Fibroblast of the conjunctiva (primary cell): ENCODE results near the gene XPC.

Experiments used
- DNase-seq: peaks from one replicate; pipeline ENCODE4 v3.0.0-alpha.2; 2010; ENCODE audit warnings: low read depth

XPC gene

GRCh38 chr3:14206548-14207177 is 28.3 kb upstream of the XPC start:
- DNase-seq: no peak

- DNase-seq: no peak
Observed at GRCh38 chr3:14204515-14205284, 26.3 kb upstream of the XPC start.

GRCh38 chr3:14203521-14204079 is 25.2 kb upstream of the XPC start:
- peak; percentile 80 for DNase-seq

GRCh38 chr3:14202874-14203520 is 24.6 kb upstream of the XPC start:
- no peak for DNase-seq

- no peak for DNase-seq
Observed at GRCh38 chr3:14201940-14202684, 23.7 kb upstream of the XPC start.

GRCh38 chr3:14200841-14201240 is 22.4 kb upstream of the XPC start:
- DNase-seq: no peak

- no peak for DNase-seq
Observed at GRCh38 chr3:14200276-14200675, 21.9 kb upstream of the XPC start.

- no peak for DNase-seq
Observed at GRCh38 chr3:14199641-14200040, 21.2 kb upstream of the XPC start.

- DNase-seq: no peak
Observed at GRCh38 chr3:14194865-14195264, 16.5 kb upstream of the XPC start.

GRCh38 chr3:14188041-14188754 is 9.8 kb upstream of the XPC start:
- DNase-seq: no peak

- DNase-seq: no peak
Observed at GRCh38 chr3:14186854-14187458, 8.6 kb upstream of the XPC start.

GRCh38 chr3:14183015-14183577 is 4.7 kb upstream of the XPC start:
- DNase-seq: no peak

- no peak for DNase-seq
Observed at GRCh38 chr3:14181253-14181652, 2.9 kb upstream of the XPC start.

GRCh38 chr3:14179795-14180194 is 1.4 kb upstream of the XPC start:
- DNase-seq: no peak

GRCh38 chr3:14179114-14179465 is 689 bp upstream of the XPC start:
- DNase-seq: no peak

GRCh38 chr3:14177580-14178246 is 688 bp downstream of the XPC start:
- no peak for DNase-seq

- no peak for DNase-seq
Observed at GRCh38 chr3:14175383-14176037, 2.9 kb downstream of the XPC start.

GRCh38 chr3:14174483-14174882 is 3.9 kb downstream of the XPC start:
- no peak for DNase-seq

- no peak for DNase-seq
Observed at GRCh38 chr3:14172496-14172895, 5.9 kb downstream of the XPC start.
